CD4-positive, alpha-beta T cell treated with Interleukin-1 beta for 1 hour (primary cell): ENCODE data around the gene PFKP.

Source experiments
- DNase-seq, 2 donors: peaks; one replicate each; pipeline ENCODE4 v3.0.0-alpha.2; 2020 to 2022

The PFKP gene

DNA sequence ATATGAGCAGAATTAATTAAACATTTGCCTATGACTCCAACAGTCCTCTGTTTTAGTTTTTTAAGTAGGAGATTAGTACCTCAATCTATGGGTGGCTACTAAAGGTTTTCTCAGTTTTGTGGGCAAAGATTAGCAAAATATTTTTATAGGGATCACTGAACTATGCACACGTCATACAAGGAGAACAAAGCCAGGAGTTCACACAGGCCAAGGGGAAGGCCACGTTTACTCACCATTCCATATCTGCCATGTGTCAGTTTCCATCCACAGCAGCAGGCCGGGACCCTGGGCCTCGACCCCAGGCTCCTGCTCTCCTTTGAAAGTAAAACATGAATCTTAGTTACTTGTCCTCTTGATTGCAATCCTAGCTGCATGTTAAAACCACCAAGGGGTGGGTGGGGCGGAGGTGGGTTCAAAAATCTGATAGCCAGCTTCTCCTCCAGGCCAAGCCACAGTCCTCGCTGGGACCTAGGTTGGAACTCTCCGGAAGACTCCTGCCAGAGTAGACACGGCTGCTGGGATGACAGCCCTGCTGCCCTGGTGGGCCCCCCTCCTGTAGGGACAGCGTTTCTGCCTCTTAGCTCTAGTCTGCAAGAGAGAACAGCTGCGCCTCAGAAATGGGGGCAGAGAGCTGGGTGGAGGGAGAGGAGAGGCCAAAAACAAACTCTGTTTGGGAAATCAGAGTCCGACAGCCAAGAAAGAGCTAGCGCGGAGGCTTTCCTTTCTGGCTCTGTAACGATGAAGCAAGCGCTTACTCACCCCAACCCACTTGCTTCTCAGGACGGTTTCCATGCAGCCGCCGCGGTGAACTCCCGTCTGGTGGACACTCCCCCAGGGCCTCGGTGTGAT lies 69.6 kb downstream of the PFKP start:
- DNase-seq = no peak

DNA sequence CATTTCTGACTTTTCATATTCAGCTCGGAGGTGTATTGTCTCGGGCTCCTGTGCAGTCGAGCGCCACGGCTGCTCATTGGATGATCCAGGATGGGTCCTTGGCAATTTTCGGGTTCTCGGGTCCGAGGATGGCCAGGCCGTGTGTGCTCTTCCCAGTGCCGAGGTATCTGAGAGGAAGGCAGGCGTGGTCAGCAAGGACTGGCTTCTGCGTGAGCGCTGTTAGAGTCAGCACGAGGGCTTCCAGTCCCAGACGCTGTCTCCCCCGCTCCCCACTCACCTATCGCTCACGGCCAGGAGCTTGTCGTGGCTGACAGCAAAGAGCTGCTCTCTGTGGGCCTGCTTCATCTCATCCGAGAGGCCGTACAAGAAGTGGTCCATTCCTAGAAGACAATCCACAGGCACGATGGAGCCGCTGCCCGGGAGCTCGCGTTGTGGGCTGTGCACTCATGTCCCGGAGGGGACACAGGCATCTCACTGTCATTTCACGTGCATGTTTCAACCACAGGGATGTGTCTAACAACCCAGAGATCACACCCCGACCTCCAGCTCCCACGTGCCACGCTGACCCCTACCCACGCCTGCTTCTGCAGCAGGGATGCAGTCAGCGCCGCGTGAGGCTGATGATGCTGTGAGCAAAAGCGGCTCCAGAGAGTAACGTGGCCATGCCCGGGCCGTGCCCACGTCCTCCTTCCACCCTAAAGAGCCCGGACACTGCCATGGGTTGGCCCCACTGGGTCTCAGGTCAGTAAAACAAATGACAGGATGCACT lies 70.8 kb downstream of the PFKP start:
- DNase-seq = no peak

DNA sequence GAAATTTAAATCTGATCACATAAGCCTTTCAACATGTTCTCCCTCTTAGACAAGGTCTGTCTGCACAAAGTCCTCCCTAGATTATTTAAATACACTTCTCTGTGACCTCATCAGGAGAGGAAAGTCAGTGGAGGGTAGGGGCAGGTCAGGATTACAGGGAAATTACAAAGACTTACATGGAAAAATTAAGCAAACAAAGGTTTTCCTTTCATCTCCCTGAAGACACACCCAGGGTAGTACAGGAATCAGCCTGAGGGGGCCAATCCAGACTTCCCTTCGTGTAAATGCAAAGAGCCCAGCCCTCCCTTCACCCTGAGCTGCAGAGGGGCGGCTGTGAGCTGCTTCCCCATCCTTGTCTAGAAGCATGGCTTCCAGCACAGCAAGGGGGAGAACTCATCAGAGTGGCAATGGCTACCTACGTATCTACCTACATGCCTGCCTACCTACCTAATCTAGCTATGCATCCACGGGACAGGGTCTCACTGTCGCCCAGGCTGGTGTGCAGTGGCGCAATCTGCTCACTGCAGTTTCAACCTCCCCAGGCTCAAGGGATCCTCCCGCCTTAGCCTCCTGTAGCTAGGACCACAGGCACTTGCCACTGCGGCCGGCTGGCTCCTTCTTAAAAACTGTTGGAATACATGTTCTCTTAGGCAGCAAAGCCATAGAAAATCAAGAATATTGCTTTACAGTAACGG lies 72.0 kb downstream of the PFKP start:
- no peak for DNase-seq

DNA sequence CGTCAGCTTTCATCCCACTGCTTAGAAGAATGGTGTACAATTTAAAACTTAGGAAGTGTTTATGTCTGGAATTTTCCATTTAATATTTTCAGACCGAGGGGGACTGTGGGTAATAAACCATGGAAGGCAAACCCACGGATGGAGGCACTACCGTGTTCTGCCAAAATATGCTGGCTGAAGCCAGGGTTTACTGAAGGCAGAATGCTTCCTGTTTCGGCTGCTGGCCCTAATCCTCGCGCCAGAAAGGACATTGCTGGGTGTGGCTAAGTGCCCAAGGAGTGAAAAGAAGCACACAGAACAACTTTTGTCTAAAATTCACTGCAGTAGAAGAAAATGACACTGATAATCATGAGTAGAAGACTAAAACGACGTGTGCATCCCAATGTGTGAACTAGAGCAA lies 72.9 kb downstream of the PFKP start:
- no peak for DNase-seq

DNA sequence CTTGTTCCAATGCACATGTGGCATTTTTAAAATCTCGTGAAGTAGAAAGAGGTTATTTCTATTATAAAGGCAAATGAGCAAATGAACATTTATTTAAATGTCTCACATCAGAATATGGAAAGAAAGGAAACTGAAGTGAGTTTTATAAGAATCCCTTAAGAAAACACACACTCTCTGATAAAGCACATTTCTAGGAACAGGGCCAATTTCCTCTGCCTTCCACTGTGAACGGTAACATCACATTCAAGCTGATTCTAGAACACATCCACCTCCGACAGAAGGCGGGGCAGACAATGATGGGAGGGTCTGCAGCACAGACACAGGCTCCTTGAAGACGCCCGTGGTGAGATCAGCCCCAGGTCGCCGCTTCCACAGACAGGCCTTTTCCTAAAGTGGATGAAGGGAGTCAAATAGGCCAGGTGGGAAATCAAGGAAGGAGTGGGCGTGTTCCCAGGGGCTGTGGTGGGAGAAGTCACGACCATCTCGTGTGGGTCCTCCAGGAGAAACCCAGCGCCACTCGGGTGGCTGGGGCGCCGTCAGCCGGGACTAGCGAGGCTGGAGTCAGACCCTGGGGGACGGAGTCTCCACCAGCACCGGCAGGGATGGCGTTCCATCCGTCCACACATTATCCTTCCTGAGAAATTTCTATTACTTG lies 74.1 kb downstream of the PFKP start:
- DNase-seq = no peak

DNA sequence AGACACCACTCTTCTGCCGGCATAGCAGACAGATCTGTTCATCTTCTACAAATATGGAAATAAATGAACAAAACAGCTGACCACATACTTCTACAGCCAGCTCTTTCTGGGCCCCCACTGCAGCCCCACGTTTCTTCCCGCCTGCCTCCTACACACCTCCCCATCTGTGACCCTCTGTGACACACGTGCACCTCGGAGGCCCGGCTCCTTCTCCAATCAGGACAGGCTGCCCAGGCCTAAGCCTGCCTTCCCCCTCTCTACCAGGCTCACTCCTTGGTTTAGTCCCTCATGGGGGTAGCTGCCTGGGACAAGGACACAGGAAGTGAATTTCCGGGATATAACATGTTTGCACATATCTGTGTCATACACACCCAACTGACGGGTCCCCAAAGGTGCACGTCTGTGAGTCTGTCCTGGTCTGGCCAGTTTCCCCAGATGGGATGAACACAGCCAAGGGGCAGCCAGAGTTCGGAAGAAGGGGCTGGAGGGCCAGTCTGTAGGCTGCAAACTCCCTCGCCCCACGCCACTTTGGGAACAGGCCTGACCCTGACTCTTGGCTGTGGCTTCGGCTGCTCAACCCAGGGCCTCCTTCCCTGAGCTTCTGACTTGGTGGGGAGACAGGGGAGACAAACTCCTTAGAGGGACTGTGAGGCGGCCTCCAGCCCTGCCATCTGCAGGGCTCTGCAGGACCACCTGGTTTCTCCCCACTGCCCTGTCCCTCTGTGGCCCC lies 75.0 kb downstream of the PFKP start:
- DNase-seq = no peak

DNA sequence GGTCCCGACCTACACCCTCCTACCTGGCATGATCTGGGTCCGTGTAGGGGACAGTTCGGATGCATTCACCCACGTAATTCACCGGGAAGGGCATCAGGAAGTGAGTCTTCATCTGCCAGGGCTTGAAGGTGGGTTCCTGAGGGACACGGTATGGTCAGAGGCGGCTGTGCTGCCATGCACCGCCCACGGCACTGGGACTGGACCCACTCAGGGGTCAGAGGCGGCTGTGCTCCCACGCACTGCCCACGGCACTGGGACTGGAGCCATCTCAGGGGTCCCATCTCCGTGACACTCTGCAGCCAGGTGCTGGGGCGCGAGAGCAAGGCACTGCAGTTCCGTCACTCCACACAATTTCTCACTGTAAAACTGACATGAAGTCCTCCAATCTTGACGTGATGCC lies 76.0 kb downstream of the PFKP start:
- no peak for DNase-seq

DNA sequence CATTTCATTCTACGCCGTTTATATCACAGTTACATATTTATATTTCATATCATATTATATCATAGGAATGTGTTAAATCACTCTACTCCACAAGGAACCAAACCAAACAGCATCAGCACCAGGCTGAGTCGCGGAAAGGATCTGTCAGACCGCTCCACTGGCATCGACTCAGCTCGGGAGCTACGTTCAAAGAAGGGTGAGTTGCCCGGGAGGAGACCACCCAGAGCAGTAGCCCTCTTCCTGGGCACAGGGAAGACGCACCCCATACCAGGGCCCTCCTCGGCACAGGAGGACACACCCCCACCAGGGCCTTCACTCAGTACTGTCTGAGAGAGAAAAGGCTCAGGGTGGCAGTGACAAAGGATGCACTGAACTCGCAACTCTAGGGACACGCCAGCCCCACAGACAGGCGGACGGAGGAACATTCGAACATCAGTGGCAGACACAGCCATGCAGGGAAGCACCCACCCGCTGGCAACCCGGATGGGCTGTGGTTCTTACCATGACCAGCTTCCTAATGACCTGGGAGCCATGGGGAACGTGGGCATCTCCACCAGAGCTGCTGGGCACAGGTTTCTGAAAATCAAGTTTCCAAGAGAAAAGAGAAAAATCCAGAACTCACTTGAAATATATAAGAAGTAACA lies 76.6 kb downstream of the PFKP start:
- no peak for DNase-seq

DNA sequence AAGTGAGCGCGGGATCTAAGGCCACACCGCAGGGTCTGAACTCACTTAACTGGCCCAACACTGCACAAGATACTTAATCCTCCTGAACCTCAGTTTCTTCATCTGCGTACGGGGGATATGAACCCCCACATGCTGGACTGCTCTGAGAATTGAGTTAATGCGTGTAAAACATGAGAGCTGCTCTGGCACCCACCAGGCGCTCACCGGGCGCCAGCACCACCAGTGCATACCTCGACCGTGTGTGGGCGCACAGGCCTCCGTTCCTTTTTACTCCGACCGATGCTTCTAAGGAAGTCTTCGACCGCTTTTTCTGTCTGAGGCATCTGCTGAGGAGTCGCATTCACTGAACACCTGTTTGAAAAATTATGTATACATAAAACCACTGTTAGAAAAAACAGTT lies 78.0 kb downstream of the PFKP start:
- DNase-seq = no peak

DNA sequence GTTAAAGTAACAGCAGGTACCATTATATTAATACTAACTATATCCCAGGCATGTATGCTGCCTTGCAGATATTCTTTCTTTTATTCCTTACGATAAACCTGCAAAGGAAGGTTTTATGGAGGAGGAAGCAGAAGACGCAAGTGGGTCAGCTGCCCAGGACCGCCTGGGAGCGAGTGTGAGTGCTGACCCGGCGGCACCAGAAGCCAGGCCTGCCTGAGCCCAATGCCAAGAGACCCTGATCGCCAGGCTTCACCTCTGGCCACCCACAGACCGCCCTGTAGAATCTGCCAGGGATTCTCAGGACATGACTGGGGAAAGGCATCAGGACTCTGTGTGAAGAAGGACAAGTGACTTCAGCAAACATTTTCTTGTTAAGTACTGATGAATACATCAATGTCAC lies 78.9 kb downstream of the PFKP start:
- no peak for DNase-seq

DNA sequence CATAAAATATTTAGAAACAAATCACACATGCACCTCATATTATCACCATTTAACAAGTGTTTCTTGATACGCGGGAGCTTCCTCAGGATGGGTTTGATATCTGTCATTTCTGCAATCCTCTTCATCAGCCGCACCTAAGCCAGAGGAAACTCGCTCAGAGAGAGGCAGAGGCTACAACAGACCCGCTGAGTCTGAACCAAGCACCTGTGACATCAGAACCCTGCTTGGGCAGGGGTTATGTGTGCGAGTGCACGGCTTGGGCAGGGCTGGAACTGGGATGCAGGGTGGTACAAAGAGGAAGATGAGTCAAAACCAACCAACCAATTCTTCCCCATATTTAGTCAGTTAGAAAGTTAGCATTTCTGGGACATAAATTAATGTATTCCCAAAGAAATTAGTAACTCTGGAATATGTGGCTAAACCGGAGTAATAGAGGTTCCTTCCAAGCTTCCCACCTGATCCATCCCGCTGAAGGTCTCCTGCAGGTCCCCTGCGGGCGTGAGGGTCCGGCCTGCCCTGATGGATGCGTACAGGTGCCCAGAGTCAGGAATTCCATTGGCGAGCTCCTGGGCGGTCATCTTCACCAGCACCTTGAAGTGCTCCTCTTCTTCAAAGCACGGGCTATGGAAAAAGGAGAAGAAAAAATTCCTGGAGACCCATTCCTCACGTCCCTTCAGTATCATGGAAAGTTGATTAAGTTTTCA lies 79.9 kb downstream of the PFKP start:
- DNase-seq = no peak

DNA sequence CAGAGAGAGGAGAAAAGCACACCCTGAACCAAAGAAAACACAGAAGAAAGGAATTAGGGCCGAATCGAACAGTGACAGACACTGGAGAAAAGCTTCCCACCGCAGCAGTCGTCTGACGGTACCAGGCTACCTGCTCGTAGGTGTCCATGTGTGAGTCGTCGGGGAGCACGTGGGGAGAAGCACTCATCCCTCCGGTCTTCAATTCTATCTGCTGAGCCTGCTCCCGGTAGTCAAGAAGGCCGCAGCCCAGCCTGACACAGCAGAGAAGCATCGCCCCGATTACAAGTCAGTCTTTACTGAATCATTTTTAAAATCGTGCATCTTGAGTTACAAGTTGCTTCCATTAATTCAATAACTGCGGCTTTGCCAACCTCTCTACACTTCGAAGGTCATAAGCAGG lies 80.7 kb downstream of the PFKP start:
- DNase-seq = no peak

DNA sequence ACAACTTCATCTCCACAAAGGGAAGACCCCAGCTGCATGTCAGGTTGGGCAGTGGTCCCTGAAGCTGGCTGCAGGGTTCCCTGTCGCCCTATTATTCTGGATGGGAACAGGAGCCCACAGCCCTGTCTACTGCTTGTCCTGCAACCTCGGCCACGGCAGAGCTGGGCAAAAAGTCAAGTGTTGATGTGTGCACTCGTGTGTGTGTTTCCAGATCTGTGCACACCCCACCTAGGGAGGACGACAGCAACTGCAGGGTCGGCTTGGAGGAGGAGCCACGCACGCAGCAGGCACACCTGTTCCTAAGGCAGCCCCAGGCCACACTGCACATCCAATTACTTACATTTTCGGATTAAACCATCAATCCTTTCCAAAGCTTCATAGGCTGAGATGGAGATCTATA lies 81.6 kb downstream of the PFKP start:
- no peak for DNase-seq

DNA sequence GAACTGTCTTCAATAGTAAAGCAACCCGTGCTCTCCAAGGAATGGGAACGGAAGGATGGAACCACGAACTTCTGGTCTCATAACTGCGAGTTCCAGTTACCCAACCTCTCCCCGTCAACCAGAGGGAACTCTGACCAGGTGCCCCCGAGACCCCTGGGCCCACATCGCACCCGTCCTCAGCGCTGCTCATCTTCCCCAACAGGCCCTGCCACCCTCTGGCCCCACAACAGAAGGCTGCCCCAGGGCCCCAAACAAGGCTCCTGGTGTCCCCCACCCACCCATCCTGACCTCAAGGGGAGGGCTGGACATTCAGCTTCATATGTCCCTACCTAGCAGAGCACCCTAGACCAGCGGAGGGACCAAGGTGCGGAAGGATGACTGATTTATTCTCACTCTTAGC lies 82.6 kb downstream of the PFKP start:
- DNase-seq = no peak

DNA sequence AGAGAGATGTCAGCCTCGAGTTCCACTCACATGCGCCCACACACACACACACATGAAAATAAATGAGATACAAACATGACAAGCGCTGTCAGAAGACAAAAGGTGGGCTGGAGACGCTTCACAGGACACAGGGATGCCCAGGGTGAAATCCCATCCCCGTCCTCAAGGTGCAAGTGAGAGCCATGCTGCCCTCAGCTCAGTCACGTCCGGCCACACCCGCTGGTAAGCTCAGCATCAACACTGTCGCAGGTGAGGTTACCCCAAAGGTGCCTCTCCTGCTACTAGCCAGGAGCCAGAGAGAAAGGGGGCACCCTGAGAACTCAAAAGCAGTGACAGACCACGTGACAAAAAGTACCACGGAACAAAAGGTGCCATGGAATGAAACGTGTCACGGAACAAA lies 83.0 kb downstream of the PFKP start:
- no peak for DNase-seq

DNA sequence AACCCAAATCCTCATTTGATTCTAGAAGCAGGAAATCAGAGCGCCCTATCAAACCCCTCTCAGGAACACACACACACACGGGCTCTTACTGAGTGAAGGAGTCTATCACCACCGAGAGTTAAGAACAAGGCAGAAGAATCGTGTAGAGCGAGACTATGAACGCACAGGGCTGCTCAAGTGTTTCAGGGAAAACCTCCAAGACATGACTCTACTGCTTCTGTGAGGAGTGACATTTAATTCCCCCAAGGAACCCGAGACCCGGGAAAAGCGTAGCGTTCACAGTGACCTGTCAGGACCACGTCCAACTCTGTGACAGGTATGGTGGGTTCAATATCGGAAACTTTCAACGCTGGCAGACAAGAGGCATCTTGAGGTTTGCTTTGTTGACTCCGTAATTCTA lies 83.6 kb downstream of the PFKP start:
- no peak for DNase-seq

DNA sequence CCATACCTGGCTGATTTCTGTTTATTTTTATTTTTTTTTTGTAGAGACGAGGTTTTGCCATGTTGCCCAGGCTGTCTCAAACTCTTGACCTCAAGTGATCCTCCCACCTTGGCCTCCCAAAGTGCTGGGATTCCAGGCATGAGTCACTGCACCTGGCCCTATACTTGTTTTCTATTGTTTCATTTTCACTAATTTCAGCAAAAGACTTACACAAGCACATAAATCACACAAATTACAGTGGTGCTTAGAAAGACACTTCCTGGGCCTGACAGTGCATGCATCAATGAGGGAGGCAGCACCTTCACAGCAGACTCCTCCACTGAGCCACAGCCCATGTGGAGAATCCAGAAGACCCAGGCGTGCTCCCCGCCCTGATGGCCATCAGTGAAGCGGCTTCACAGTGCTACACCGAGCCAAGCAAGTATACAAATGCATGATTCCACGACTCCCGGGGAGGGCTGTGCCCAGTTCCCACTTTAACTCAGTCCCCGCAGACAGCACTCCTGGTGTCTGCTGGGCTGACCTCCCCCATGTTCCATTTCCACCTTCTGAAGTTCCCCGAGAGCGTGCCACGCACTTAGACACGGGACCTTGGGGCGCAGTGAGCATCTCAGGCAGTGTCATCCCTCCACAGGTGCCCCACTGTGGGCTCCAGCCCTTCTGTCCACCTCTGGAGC lies 84.7 kb downstream of the PFKP start:
- DNase-seq = no peak

DNA sequence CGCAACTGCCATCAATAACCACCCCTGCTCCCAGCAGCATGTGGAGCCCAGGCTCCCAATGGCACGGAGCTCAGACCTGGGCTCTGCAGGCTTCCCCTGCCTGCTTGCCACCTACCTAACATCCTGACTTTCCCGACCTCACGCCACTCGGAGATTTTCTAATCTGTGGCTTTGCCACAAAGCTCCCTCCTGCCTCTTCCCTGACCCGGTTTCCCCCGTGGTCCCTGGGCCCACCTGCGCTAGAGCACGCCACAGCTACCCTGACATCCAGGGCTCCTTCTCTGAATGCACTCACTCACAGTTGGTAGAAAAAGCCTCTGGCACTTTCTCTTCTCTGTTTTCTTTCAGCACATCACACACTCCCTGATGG lies 85.2 kb downstream of the PFKP start:
- no peak for DNase-seq

DNA sequence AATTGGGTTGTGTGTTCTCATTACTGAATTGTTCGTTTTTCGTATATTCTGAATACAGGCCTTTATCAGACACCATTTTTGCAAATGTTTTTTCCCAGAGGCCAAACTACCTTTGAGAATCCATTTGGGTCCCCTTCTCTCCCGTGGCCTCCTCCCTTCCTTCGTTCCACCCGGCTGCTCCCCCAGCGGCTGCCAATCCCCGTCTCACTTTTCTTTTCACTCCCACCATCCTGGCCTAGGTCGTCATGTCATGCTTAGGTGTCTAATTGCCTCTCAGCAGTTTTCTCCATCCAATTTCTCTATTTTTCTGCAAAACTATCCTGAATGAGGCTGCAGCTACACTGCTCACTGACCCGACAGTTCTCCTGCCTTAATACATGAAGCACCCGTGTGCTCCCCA lies 87.3 kb downstream of the PFKP start:
- no peak for DNase-seq

DNA sequence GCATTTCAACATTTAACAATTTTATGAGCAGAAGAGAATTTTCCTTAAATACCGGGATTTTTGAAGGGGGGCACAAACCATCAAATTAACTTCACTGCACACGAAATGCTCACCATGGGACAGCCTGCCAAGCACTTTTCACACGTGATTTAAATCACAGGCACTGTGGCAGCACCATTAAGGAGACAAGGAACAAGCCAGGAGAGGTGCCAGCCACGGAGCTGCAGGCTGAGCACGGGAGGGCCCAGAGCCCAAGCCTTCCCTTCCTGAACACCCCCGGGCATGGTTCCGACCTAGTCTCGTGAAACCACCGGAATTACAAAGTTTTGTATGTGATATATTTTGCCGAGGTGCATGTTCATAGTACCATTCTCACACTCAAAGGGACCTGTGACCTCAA lies 91.8 kb downstream of the PFKP start:
- no peak for DNase-seq

DNA sequence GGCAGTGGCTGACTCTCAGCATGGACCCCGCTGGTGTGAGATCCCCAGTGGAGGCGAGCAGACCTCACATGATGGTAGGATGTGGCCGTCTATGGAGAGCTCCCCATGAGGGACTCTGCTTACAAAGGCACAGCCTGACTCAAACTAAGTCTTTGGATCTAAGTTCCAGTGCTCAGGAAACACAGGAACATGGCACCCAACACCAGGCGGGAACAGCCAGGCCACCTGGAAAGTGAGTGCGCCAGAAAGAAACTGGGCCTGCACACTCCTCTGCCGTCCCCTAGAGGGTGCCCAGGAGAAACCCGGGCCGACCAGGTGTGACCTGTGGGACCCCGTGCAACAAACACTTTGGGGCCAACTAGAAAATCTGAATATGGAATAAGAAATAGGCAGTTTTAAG lies 95.2 kb downstream of the PFKP start:
- no peak for DNase-seq
